SK-N-SH (cell line): ENCODE results near the gene PRRX2. TPM values are rescaled to one million over a fixed set of nuclear protein-coding genes. Genes with fewer than 3 reads are reported as not detected.
A peak's percentile ranks its signal among the peaks of the same experiment; 100 is the strongest.

Experiments used
- CTCF ChIA-PET: fragments of 300-600, 350-600 bp; formaldehyde crosslinking; extraction: SDS; loops from one replicate; lab custom pipeline; 2021; lab: Yijun Ruan, JAX
- POLR2A ChIA-PET: fragments of 350-600 bp; sonication (Branson Sonifier 250); formaldehyde crosslinking; extraction: SDS; loops from one replicate; lab custom pipeline; 2020; ENCODE audit warnings: antibody characterized with exemption, inconsistent platforms; lab: Yijun Ruan, JAX
- DNase-seq: peaks from one replicate; pipeline ENCODE4 v3.0.0; 2012
- H2AFZ ChIP-seq: fragments of 200-600 bp; sonication (generic); 2 replicates; pipeline ENCODE4 v1.8.1; 2016; ENCODE audit warnings: antibody characterized with exemption, mild to moderate bottlenecking, low read depth
- H3F3A ChIP-seq: fragments of 200-600 bp; sonication (generic); replicated peaks from 2 replicates; pipeline ENCODE3; 2016; ENCODE audit warnings: antibody characterized with exemption, mild to moderate bottlenecking; ENCODE audit not compliant: insufficient read depth
- H3K27ac ChIP-seq, 2 experiments: fragments of 200-500 bp in 1 of 2; fragments of 200-600 bp in 1 of 2; sonication (Bioruptor generic) in 1 of 2; sonication (generic), shearing (Covaris generic) in 1 of 2; 2 replicates each; pipeline versions ENCODE4 v1.5.1 to v1.6.1; 2014 to 2016; ENCODE audit warnings: low read depth in 2 of 2, inconsistent platforms in 1 of 2, low read length in 1 of 2, mild to moderate bottlenecking in 1 of 2, mixed read lengths in 1 of 2
- H3K27me3 ChIP-seq: fragments of 200-600 bp; sonication (generic), shearing (Covaris generic); 2 replicates; pipeline ENCODE4 v1.6.1; 2016; ENCODE audit warnings: mixed run types; ENCODE audit not compliant: insufficient read depth
- H3K36me3 ChIP-seq, 2 experiments: fragments of 200-500 bp in 1 of 2; fragments of 200-600 bp in 1 of 2; sonication (Bioruptor generic) in 1 of 2; sonication (generic) in 1 of 2; replicated peaks in 1 of 2; 2 replicates each; pipeline versions ENCODE3 to v1.5.1; 2014 to 2016; ENCODE audit warnings: low read length in 1 of 2, mild to moderate bottlenecking in 1 of 2; ENCODE audit not compliant: insufficient read depth in 2 of 2, control insufficient read depth in 1 of 2
- H3K4me1 ChIP-seq, 2 experiments: fragments of 200-500 bp in 1 of 2; fragments of 200-600 bp in 1 of 2; sonication (Bioruptor generic) in 1 of 2; sonication (generic), shearing (Covaris generic) in 1 of 2; 2 replicates each; pipeline versions ENCODE4 v1.5.1 to v1.6.1; 2014 to 2016; ENCODE audit warnings: low read depth in 1 of 2, low read length in 1 of 2, mixed run types in 1 of 2; ENCODE audit not compliant: insufficient read depth in 2 of 2, control insufficient read depth in 1 of 2
- H3K4me2 ChIP-seq: fragments of 200-600 bp; sonication (generic), shearing (Covaris generic); 2 replicates; pipeline ENCODE4 v1.6.1; 2017; ENCODE audit warnings: mixed run types
- H3K4me3 ChIP-seq, 2 experiments: fragments of 200-500 bp in 1 of 2; fragments of 200-600 bp in 1 of 2; sonication (Bioruptor generic) in 1 of 2; sonication (generic), shearing (Covaris generic) in 1 of 2; 2 replicates each; pipeline versions ENCODE4 v1.5.1 to v1.8.1; 2014 to 2016; ENCODE audit warnings: low read depth in 2 of 2, inconsistent platforms in 1 of 2, low read length in 1 of 2, mild to moderate bottlenecking in 1 of 2, mixed read lengths in 1 of 2, moderate library complexity in 1 of 2
- H3K79me2 ChIP-seq: fragments of 200-600 bp; sonication (generic); 2 replicates; pipeline ENCODE4 v1.8.1; 2017; ENCODE audit warnings: mild to moderate bottlenecking; ENCODE audit not compliant: insufficient read depth
- H3K9ac ChIP-seq: fragments of 200-600 bp; sonication (generic); 2 replicates; pipeline ENCODE4 v1.6.1; 2017; ENCODE audit warnings: mixed run types
- H3K9me2 ChIP-seq: fragments of 200-600 bp; sonication (generic); 2 replicates; pipeline ENCODE4 v1.6.1; 2017; ENCODE audit warnings: mixed run types
- H3K9me3 ChIP-seq: fragments of 200-600 bp; sonication (generic); 2 replicates; pipeline ENCODE4 v1.6.1; 2017; ENCODE audit warnings: mixed run types, mild to moderate bottlenecking, moderate library complexity
- H4K20me1 ChIP-seq: fragments of 200-600 bp; sonication (generic); 2 replicates; pipeline ENCODE4 v1.6.1; 2017; ENCODE audit warnings: mild to moderate bottlenecking, mixed run types; ENCODE audit not compliant: insufficient read depth
- CHD2 ChIP-seq: fragments of 150-350 bp; IDR thresholded peaks from 2 replicates; pipeline ENCODE4 v1.6.1; 2018; ENCODE audit warnings: low read length; ENCODE audit not compliant: partially characterized antibody
- CTCF ChIP-seq: fragments of 200-600 bp; sonication (generic); IDR thresholded peaks from 2 replicates; pipeline ENCODE4 v1.6.1; 2017; ENCODE audit warnings: antibody characterized with exemption, mild to moderate bottlenecking, moderate library complexity
- ELF1 ChIP-seq: IDR thresholded peaks from 2 replicates; pipeline ENCODE4 v1.4.0; 2012
- EP300 ChIP-seq, 2 experiments: IDR thresholded peaks; 2 replicates each; pipeline versions ENCODE4 v1.4.0 to v1.6.1; 2012; ENCODE audit warnings: borderline replicate concordance in 1 of 2, low read depth in 1 of 2, low read length in 1 of 2
- EZH2phosphoT487 ChIP-seq: fragments of 200-600 bp; sonication (generic); IDR thresholded peaks from 2 replicates; pipeline ENCODE4 v1.6.1; 2017; ENCODE audit warnings: low read depth, mixed run types, mild to moderate bottlenecking, antibody characterized with exemption, moderate library complexity, borderline replicate concordance
- FOXJ3 ChIP-seq: sonication (generic); formaldehyde crosslinking; IDR thresholded peaks from 2 replicates; pipeline ENCODE4 v1.5.1; 2020; ENCODE audit warnings: mild to moderate bottlenecking, missing genetic modification reagents
- FOXM1 ChIP-seq: IDR thresholded peaks from 2 replicates; pipeline ENCODE4 v1.4.0; 2012; ENCODE audit warnings: low read depth, mild to moderate bottlenecking
- GABPA ChIP-seq: IDR thresholded peaks from 2 replicates; pipeline ENCODE4 v1.4.0; 2012; ENCODE audit warnings: low read depth, mild to moderate bottlenecking
- GATA2 ChIP-seq: sonication (generic); formaldehyde crosslinking; IDR thresholded peaks from 2 replicates; pipeline ENCODE4 v1.5.0; 2020; ENCODE audit warnings: mild to moderate bottlenecking, missing genetic modification reagents
- JUND ChIP-seq: IDR thresholded peaks from 2 replicates; pipeline ENCODE4 v1.4.0; 2012
- NFIC ChIP-seq: IDR thresholded peaks from 2 replicates; pipeline ENCODE4 v1.4.0; 2012; ENCODE audit warnings: borderline replicate concordance
- PBX3 ChIP-seq: IDR thresholded peaks from 2 replicates; pipeline ENCODE4; 2012
- POLR2AphosphoS5 ChIP-seq: IDR thresholded peaks from 2 replicates; pipeline ENCODE4 v1.6.1; 2012; ENCODE audit warnings: low read depth, low read length
- RAD21 ChIP-seq: IDR thresholded peaks from 2 replicates; pipeline ENCODE4 v1.6.1; 2012; ENCODE audit warnings: mild to moderate bottlenecking, low read length
- RFX5 ChIP-seq: IDR thresholded peaks from 2 replicates; pipeline ENCODE4 v1.6.1; 2012; ENCODE audit warnings: mild to moderate bottlenecking, improper control_type of control experiment, low read length
- RXRA ChIP-seq: IDR thresholded peaks from 2 replicates; pipeline ENCODE4 v1.4.0; 2012; ENCODE audit warnings: low read depth, mild to moderate bottlenecking, borderline replicate concordance
- TCF12 ChIP-seq: IDR thresholded peaks from 2 replicates; pipeline ENCODE4 v1.4.0; 2012
- USF1 ChIP-seq: IDR thresholded peaks from 2 replicates; pipeline ENCODE4 v1.4.0; 2012; ENCODE audit warnings: low read depth, borderline replicate concordance
- USF2 ChIP-seq: fragments of 150-350 bp; IDR thresholded peaks from 2 replicates; pipeline ENCODE4 v1.6.1; 2017; ENCODE audit warnings: antibody characterized with exemption, low read length, low read depth, borderline replicate concordance
- YY1 ChIP-seq: IDR thresholded peaks from 2 replicates; pipeline ENCODE4 v1.4.0; 2012; ENCODE audit warnings: low read depth, mild to moderate bottlenecking
- WGBS: methylation state at CpG from one replicate; pipeline ENCODE4 v1.1.6; 2017; ENCODE audit warnings: low lambda C conversion rate; 5-methylcytosine and 5-hydroxymethylcytosine counted together
- polyA plus RNA-seq, 3 experiments: library from polyadenylated mRNA; depleted of rRNA; stranded (reverse); fragments of >200 nt; gene quantifications; 2 replicates each; pipeline ENCODE4 v1.2.3, GENCODE V29; 2012

PRRX2 gene
- polyA plus RNA-seq, 1 of the 3 experiments (the other 2 are of a cell fraction) = 0.84 TPM

GRCh38 chr9:129630967-129631673 lies 34.3 kb upstream of the PRRX2 start:
- ChIA-PET POLR2A (interaction anchor here (1.0 to 1.6 kb wide), 2 partner anchors 9 to 11 kb away, joined by 5 to 8 read pairs; partner anchors contain the start of gene C9orf50), CTCF (interaction anchor here (0.8 to 12.8 kb wide), 10 partner anchors 8 to 500 kb away, joined by 3 to 212 read pairs (median 5); partner anchors contain the start of genes ASB6 and C9orf50)
- no peaks in the 10 kb centered on the region for H3K9me2 ChIP-seq
- peaks cover 97% of the 10 kb centered on the region for H3K79me2 ChIP-seq
- DNase-seq = no peak
- WGBS = 74% methylated on average over 19 of the region's 21 CpGs
- H3F3A ChIP-seq = peaks cover 6% of the 10 kb centered on the region
- no peaks in the 10 kb centered on the region for H3K27me3 ChIP-seq
- peaks cover 74% of the 10 kb centered on the region for H4K20me1 ChIP-seq
- H2AFZ ChIP-seq = no peak overlapping the region
- no peak overlapping the region for H3K4me2 ChIP-seq
- H3K36me3 ChIP-seq = peaks cover 17 to 29% of the 10 kb centered on the region in 2 experiments
- TF ChIP-seq EZH2phosphoT487 (no peak), POLR2AphosphoS5 (no peak), FOXJ3 (CRISPR knock-in tag) (no peak), NFIC (no peak), CHD2 (no peak), JUND (no peak), ELF1 (no peak), PBX3 (no peak), GABPA (no peak), USF1 (no peak), CTCF (no peak), FOXM1 (no peak), RXRA (no peak), RAD21 (no peak), YY1 (no peak), TCF12 (no peak), RFX5 (no peak), USF2 (no peak), GATA2 (CRISPR knock-in tag) (no peak), EP300 (IDR thresholded peaks at IDR 0.05; ENCODE audit: borderline replicate concordance in 1 of 2, low read depth in 1 of 2, low read length in 1 of 2) (no peak)
- no peak overlapping the region for H3K4me3 ChIP-seq
- H3K27ac ChIP-seq = peak overlapping the region in 1 of 2 experiments; percentile 11; a peak in 1 of 4 replicates
- H3K9me3 ChIP-seq = no peaks in the 10 kb centered on the region
- no peak overlapping the region for H3K9ac ChIP-seq
- H3K4me1 ChIP-seq = peaks cover 18 to 36% of the 10 kb centered on the region in 2 experiments; a peak in 2 of 4 replicates
